ENCODE measurements around the gene RANBP6.

The RANBP6 gene

GRCh38 chr9:5982317-5982716 lies 33.1 kb downstream of the RANBP6 start:
- no peaks in the 10 kb centered on the region for H3K27me3 ChIP-seq (ENCODE audit: insufficient read depth, poor library complexity, severe bottlenecking)
- H3K4me3 ChIP-seq (ENCODE audit: severe bottlenecking): no peak overlapping the region
- no peaks in the 10 kb centered on the region for H3K4me1 ChIP-seq (ENCODE audit: insufficient read depth, poor library complexity, severe bottlenecking)
- ATAC-seq (ENCODE audit: low read depth): no peak
- no peaks in the 10 kb centered on the region for H3K9me3 ChIP-seq (ENCODE audit: severe bottlenecking)
- no peak overlapping the region for H3K27ac ChIP-seq (ENCODE audit: poor library complexity, severe bottlenecking)
- DNase-seq (ENCODE audit: low spot score): no peak
- TF ChIP-seq CTCF (IDR thresholded peaks at IDR 0.05; ENCODE audit: poor library complexity, severe bottlenecking): no peak
- peaks cover 30% of the 10 kb centered on the region for H3K36me3 ChIP-seq (ENCODE audit: low read depth)

- Histone ChIP-seq H3K9me3 (ENCODE audit: severe bottlenecking) (no peaks in the 10 kb centered on the region), H3K4me1 (ENCODE audit: insufficient read depth, poor library complexity, severe bottlenecking) (no peaks in the 10 kb centered on the region), H3K27ac (ENCODE audit: poor library complexity, severe bottlenecking) (no peak overlapping the region), H3K27me3 (ENCODE audit: insufficient read depth, poor library complexity, severe bottlenecking) (no peaks in the 10 kb centered on the region), H3K4me3 (ENCODE audit: severe bottlenecking) (no peak overlapping the region), H3K36me3 (ENCODE audit: low read depth) (peaks cover 11% of the 10 kb centered on the region)
- DNase-seq (ENCODE audit: low spot score) (no peak), ATAC-seq (ENCODE audit: low read depth) (no peak)
- TF ChIP-seq CTCF (IDR thresholded peaks at IDR 0.05; ENCODE audit: poor library complexity, severe bottlenecking): no peak
Observed at GRCh38 chr9:5978523-5978922, 36.9 kb downstream of the RANBP6 start.

- H3K36me3 ChIP-seq (ENCODE audit: low read depth): no peaks in the 10 kb centered on the region; the same call in none of the 2 replicates
- no peaks in the 10 kb centered on the region for H3K27me3 ChIP-seq (ENCODE audit: insufficient read depth, poor library complexity, severe bottlenecking)
- peaks cover 5% of the 10 kb centered on the region for H3K4me1 ChIP-seq (ENCODE audit: insufficient read depth, poor library complexity, severe bottlenecking)
- no peak overlapping the region for H3K27ac ChIP-seq (ENCODE audit: poor library complexity, severe bottlenecking)
- DNase-seq (ENCODE audit: low spot score): no peak
- TF ChIP-seq CTCF (IDR thresholded peaks at IDR 0.05; ENCODE audit: poor library complexity, severe bottlenecking): peak; percentile 12
- H3K4me3 ChIP-seq (ENCODE audit: severe bottlenecking): no peak overlapping the region
- no peaks in the 10 kb centered on the region for H3K9me3 ChIP-seq (ENCODE audit: severe bottlenecking)
- ATAC-seq (ENCODE audit: low read depth): no peak; the same call in 2 of the 3 replicates
Observed at GRCh38 chr9:5976674-5977397, 38.6 kb downstream of the RANBP6 start.

GRCh38 chr9:5971740-5972139 lies 43.7 kb downstream of the RANBP6 start:
- no peaks in the 10 kb centered on the region for H3K27me3 ChIP-seq (ENCODE audit: insufficient read depth, poor library complexity, severe bottlenecking)
- no peak for TF ChIP-seq CTCF (IDR thresholded peaks at IDR 0.05; ENCODE audit: poor library complexity, severe bottlenecking)
- ATAC-seq (ENCODE audit: low read depth) (peak; percentile 57), DNase-seq (ENCODE audit: low spot score) (no peak)
- peaks cover 21% of the 10 kb centered on the region for H3K36me3 ChIP-seq (ENCODE audit: low read depth)
- peak overlapping the region; percentile 32 for H3K27ac ChIP-seq (ENCODE audit: poor library complexity, severe bottlenecking)
- H3K9me3 ChIP-seq (ENCODE audit: severe bottlenecking): no peaks in the 10 kb centered on the region
- H3K4me3 ChIP-seq (ENCODE audit: severe bottlenecking): no peak overlapping the region
- H3K4me1 ChIP-seq (ENCODE audit: insufficient read depth, poor library complexity, severe bottlenecking): peaks cover 11% of the 10 kb centered on the region
